Measurements from ENCODE around the gene CITED2.

- TF ChIP-seq ZNF274 (IDR thresholded peaks at IDR 0.05; ENCODE audit: low read depth, low read length) (no peak), YY1 (IDR thresholded peaks at IDR 0.05; ENCODE audit: insufficient read depth, insufficient read length) (no peak)
Observed at GRCh38 chr6:139344186-139344963, 30.1 kb downstream of the CITED2 start.

Measured in NT2/D1 (cell line).